Effector memory CD4-positive, alpha-beta T cell (primary cell): ENCODE measurements around the gene SH2D7.

ENCODE experiments used
- DNase-seq, 3 donors: peaks; one replicate each; pipeline ENCODE4 v3.0.0-alpha.2; 2020
- H3K27ac ChIP-seq: 2 replicates; pipeline ENCODE4 v1.7.0; 2013; ENCODE audit warnings: mild to moderate bottlenecking, low read length, moderate library complexity; ENCODE audit not compliant: insufficient read depth, poor library complexity, severe bottlenecking
- H3K27me3 ChIP-seq: replicated peaks from 2 replicates; pipeline ENCODE4 v1.7.0; 2013; ENCODE audit warnings: mild to moderate bottlenecking, low read length; ENCODE audit not compliant: insufficient read depth, control insufficient read depth, poor library complexity, severe bottlenecking
- H3K36me3 ChIP-seq: 2 replicates; pipeline ENCODE4 v1.7.0; 2013; ENCODE audit warnings: mild to moderate bottlenecking, low read length, moderate library complexity; ENCODE audit not compliant: control insufficient read depth, insufficient read depth
- H3K4me1 ChIP-seq: 2 replicates; pipeline ENCODE4 v1.7.0; 2013; ENCODE audit warnings: low read length, mild to moderate bottlenecking; ENCODE audit not compliant: control insufficient read depth, insufficient read depth, poor library complexity, severe bottlenecking
- H3K4me3 ChIP-seq: 2 replicates; pipeline ENCODE4 v1.7.0; 2013; ENCODE audit warnings: low read length, low read depth, mild to moderate bottlenecking; ENCODE audit not compliant: insufficient read depth, poor library complexity, severe bottlenecking
- H3K9me3 ChIP-seq: 2 replicates; pipeline ENCODE4 v1.7.0; 2013; ENCODE audit warnings: mild to moderate bottlenecking, low read length, moderate library complexity; ENCODE audit not compliant: control insufficient read depth

Gene SH2D7

DNA sequence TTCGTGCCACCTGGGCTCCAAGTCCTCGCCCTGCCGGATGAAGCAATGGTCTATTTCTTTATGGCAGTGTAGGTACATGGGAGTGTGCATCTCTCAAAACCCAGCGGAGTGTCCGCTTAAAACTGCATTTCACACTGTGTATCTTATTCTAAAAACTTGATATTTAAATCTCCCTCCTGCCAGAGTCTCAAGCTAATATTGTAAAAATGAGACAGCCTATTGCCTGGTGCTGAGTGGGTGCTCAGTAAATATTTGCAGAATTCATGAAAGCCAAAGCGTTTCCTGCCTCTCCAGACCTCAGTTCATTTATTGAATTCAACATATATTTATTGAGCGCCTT is 14.5 kb upstream of the SH2D7 start:
- H3K36me3 ChIP-seq = no peaks in the 10 kb centered on the region
- no peaks in the 10 kb centered on the region for H3K27me3 ChIP-seq
- H3K27ac ChIP-seq = peak overlapping the region; percentile 48
- no peaks in the 10 kb centered on the region for H3K9me3 ChIP-seq
- H3K4me3 ChIP-seq = peak overlapping the region; percentile 66
- no peak for DNase-seq
- H3K4me1 ChIP-seq = peaks cover 13% of the 10 kb centered on the region

DNA sequence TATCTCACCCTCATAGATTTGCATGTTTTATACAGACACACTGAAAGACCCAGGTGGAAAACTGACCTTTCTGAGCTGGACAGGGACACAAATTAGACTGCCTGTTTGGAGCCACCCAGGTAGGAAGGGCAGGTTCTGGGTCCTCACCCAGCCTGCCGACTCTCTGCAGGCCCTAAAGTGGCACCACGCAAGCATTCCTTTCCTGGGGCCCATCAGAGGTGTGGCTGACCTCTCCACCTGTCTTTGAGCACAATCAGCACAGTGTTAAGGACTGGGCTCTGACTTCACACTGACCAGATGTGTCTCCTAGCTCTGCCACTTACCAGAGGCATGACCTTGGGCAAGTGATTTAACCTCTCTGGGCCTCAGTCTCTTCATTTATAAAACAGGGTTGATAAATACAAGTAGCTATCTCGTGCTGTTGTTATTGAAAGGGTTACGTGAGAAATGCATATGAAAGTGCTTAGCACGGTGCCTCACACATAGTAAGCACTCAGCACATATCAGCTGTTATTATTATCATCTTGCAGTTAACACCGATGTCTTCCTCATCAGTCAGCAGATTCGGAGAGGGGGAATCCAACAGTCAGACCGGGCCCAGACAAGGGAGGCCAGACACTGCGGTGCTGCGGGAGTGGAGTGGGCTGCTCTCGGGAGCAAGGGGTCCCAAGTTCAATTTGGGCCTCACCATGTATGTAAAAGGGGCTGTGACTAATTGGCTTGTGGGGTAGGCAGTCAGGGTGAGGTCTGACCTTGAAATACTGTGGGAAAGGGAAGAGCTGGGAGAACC is 12.9 kb upstream of the SH2D7 start:
- no peak overlapping the region for H3K27ac ChIP-seq
- DNase-seq = no peak
- no peak overlapping the region for H3K4me3 ChIP-seq
- no peaks in the 10 kb centered on the region for H3K9me3 ChIP-seq
- H3K27me3 ChIP-seq = no peaks in the 10 kb centered on the region
- no peaks in the 10 kb centered on the region for H3K36me3 ChIP-seq
- peaks cover 9% of the 10 kb centered on the region for H3K4me1 ChIP-seq

DNA sequence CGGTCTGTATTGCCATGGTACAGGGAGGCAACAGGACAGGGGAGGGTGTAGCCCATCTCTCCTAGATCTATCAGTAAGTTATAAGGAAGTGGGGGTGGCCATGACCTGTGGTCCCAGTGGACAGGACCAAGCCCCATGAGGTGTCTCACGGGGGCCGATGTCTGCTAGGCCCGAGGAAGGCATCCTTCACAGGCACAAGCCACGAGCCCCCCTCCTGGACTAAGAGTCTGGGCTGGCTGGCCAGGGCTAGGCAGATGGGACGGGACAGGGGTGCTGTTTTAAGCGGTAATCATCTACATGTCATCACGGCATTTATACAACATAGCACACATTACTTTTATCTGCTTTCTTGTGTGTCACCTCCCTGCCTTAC is 12.3 kb upstream of the SH2D7 start:
- H3K4me3 ChIP-seq = no peak overlapping the region
- no peaks in the 10 kb centered on the region for H3K9me3 ChIP-seq
- H3K36me3 ChIP-seq = no peaks in the 10 kb centered on the region
- H3K27ac ChIP-seq = no peak overlapping the region
- DNase-seq = no peak
- peaks cover 9% of the 10 kb centered on the region for H3K4me1 ChIP-seq
- H3K27me3 ChIP-seq = no peaks in the 10 kb centered on the region

DNA sequence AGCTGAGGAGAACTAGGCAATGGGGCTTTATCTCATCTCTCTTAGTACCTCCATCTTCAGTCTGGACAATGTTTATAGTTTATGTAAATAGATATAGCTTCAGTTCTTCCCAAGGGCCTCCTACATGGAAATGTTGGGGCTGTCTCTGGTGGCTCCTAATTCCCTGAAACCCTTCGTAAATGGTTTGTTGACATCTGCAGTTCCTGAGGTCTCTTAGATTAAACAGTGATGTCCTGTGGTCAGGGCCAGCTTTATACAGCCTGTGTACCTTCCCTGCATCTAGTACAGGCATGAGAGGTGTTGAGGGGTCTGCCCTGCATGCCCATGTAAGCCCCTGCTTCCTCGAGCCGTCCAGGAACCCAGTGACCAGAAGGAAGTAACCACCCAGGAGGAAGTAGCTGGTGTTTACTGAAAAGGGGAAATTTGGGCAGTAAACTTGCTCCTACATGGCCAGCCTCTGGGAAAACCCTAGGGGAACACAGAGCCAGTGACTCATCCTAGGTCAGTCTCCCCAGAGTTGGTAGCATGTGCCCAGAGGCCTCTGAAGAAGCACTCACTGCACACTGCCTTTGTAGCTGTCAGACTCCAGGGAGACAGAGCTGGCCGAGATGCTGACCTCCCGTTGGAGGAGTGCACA is 10.1 kb upstream of the SH2D7 start:
- H3K36me3 ChIP-seq = no peaks in the 10 kb centered on the region
- no peaks in the 10 kb centered on the region for H3K4me1 ChIP-seq
- no peak overlapping the region for H3K27ac ChIP-seq
- no peak overlapping the region for H3K4me3 ChIP-seq
- no peaks in the 10 kb centered on the region for H3K9me3 ChIP-seq
- no peak for DNase-seq
- H3K27me3 ChIP-seq = no peaks in the 10 kb centered on the region

DNA sequence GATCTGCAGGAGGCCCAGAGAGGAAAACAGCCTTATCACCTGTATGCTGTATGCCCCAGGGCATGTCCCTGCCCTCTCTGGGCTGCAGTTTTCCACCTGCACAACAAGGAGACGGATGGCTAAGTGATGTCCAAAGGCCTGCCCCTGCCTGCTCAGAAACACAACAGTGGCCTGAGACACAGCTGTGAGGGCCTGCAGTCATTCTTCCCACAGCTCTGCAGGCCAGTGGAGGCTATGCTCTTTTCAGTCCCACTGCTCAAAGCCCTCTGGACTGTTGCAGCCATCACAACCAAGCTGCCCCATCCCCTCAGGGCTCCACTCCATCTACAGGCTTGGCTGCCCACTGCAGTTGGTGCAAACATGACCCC is 9.6 kb upstream of the SH2D7 start:
- no peak for DNase-seq
- H3K4me1 ChIP-seq = no peaks in the 10 kb centered on the region
- no peak overlapping the region for H3K4me3 ChIP-seq
- no peaks in the 10 kb centered on the region for H3K36me3 ChIP-seq
- no peaks in the 10 kb centered on the region for H3K9me3 ChIP-seq
- no peaks in the 10 kb centered on the region for H3K27me3 ChIP-seq
- H3K27ac ChIP-seq = no peak overlapping the region

DNA sequence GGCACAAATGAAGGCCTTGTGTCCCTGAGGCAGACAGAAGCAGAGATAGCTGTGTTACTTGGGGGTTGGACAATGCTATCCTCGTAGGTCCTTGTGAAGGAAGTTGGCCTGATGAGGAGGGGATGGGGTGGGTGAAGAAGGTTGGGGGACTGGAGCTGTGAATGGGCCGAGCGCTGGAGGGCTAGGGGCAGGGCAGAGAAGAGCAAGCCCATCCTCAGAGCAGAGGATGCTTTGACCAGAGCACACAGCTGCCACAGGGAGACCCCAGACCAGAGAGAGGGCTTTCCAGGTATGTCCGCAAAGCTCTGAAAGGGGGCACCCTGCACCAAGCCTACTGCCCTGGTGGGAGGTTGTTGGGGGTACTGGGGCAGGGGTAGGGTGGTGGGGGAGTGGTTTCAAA is 9.2 kb upstream of the SH2D7 start:
- H3K27me3 ChIP-seq = no peaks in the 10 kb centered on the region
- no peaks in the 10 kb centered on the region for H3K36me3 ChIP-seq
- no peak overlapping the region for H3K4me3 ChIP-seq
- H3K4me1 ChIP-seq = no peaks in the 10 kb centered on the region
- H3K9me3 ChIP-seq = no peaks in the 10 kb centered on the region
- no peak overlapping the region for H3K27ac ChIP-seq
- no peak for DNase-seq

DNA sequence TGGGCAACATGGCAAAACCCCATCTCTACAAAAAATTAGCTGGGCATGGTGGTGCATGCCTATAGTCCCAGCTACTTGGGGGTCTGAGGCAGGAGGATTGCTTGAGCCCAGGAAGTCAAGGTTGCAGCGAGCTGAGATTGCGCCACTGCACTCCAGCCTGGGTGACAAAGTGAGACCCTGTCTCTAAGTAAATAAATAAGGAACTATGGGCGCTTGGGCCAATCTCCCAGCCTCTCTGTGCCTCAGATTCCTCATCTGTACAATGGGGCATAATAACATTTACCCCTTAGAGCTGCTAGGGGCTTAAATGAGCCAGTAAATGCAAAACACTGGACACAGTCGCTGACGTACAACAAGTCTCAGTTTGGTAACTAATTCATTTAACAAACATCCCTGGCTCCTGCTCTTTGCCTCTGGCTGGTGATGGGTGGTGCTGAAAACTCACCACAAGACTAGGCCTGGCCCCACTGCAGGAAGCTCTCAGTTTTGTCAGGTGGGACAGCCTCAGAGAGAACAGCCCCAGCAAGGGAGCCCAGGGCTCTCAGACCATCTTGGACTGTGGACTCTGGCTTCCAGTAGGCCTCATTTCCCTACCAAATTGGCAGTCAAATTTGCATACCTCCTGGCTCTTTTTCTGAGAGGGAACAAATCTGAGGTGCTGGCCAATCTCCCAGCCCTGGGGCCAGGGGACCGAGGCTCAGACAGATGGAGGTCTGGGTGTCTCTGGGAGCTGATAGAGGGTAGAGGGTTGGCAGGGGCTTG is 8.5 kb upstream of the SH2D7 start:
- no peaks in the 10 kb centered on the region for H3K27me3 ChIP-seq
- H3K4me1 ChIP-seq = no peaks in the 10 kb centered on the region
- no peaks in the 10 kb centered on the region for H3K36me3 ChIP-seq
- DNase-seq = no peak
- H3K27ac ChIP-seq = no peak overlapping the region
- H3K9me3 ChIP-seq = no peaks in the 10 kb centered on the region
- H3K4me3 ChIP-seq = no peak overlapping the region

DNA sequence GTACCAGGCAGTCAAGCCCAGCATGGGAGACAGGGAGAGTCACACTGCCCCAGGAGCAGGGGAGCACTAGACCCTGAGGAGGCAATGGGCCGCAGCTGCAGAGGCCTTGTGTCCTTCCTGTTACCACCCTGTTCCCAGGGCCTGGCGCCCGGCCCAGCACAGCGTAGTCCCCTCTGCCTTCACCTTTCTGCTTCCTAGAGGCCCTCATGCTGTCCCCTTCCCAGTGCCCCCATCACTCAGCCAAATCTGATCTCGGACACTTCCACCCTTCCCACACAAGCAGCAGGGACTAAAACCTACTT is 8.0 kb upstream of the SH2D7 start:
- H3K4me3 ChIP-seq = no peak overlapping the region
- no peaks in the 10 kb centered on the region for H3K27me3 ChIP-seq
- no peak for DNase-seq
- H3K36me3 ChIP-seq = no peaks in the 10 kb centered on the region
- H3K27ac ChIP-seq = no peak overlapping the region
- H3K9me3 ChIP-seq = no peaks in the 10 kb centered on the region
- H3K4me1 ChIP-seq = no peaks in the 10 kb centered on the region

DNA sequence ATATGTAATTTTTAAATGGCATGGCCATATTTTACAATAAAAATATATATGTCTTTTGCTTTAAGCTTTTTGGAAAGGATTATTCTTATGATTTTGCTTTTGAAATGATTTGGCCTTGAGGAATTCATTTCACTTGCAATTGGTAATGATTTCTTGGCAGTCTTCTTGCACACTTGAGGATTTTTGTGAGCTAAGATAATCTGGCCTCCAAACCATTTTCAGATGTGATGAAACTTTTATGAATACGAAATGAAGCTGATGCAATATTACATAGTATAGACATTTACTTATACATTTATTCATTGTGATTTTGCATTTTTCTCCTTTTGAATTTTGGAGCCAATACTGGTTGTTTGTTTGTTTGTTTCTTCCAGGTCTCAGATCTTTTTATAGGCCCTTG is 6.4 kb upstream of the SH2D7 start:
- H3K27ac ChIP-seq = no peak overlapping the region
- no peaks in the 10 kb centered on the region for H3K36me3 ChIP-seq
- no peak for DNase-seq
- no peak overlapping the region for H3K4me3 ChIP-seq
- H3K4me1 ChIP-seq = no peaks in the 10 kb centered on the region
- H3K27me3 ChIP-seq = no peaks in the 10 kb centered on the region
- no peaks in the 10 kb centered on the region for H3K9me3 ChIP-seq

DNA sequence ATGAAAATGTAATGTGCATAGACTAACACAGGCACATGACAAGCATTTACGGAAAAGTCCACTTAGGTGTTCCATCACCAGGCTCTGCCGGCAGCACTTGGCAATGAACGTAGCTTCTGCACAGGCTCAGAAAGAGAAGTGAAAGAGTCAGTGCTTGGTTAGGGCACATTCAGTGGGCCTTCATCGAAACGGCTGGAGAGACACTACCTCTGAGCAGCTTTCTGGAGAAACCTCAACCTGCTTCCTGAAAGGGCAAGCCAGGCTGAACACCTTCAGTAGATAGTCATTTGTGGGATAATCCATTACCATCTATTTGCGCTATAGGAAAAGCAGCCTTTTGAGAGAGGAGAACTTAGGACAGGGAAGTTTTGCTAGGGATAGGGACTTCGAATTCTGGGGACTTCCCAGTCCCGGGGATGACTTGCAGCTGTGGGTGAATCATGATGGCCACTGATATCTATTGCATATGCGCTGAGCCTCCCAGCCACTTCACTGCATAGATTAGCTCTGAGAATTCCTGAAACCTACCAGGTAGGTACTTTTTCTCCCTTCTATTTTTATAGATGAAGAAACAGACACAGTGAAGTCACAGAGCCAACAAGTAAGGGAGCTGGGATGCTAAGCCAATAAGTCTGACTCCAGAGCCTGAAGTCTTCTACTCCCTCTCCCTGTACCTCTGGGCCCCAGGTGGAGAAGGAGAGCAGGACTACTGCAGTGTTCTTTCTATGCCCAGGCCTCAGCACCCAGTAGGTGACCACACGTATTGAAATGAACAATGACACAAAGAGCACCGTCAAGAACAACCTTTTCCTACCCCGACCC is 4.2 kb upstream of the SH2D7 start:
- no peaks in the 10 kb centered on the region for H3K36me3 ChIP-seq
- H3K4me3 ChIP-seq = no peak overlapping the region
- H3K27ac ChIP-seq = no peak overlapping the region
- H3K27me3 ChIP-seq = no peaks in the 10 kb centered on the region
- H3K9me3 ChIP-seq = no peaks in the 10 kb centered on the region
- H3K4me1 ChIP-seq = no peaks in the 10 kb centered on the region
- no peak for DNase-seq
